Muscle of leg (tissue), 11 donors: ENCODE data around the gene TPD52L2. TPM values are rescaled to one million over a fixed set of nuclear protein-coding genes. Genes with fewer than 3 reads are reported as not detected.

Experiments
- DNase-seq: peaks from one replicate; pipeline ENCODE4 v3.0.0; 2013
- H3K27ac ChIP-seq: one replicate; pipeline ENCODE4 v1.5.1; 2013; ENCODE audit warnings: mild to moderate bottlenecking, low read length, control low read depth
- H3K27me3 ChIP-seq: one replicate; pipeline ENCODE4 v1.6.1; 2013; ENCODE audit warnings: low read length; ENCODE audit not compliant: control insufficient read depth, insufficient read depth
- H3K36me3 ChIP-seq: one replicate; pipeline ENCODE4 v1.6.1; 2013; ENCODE audit warnings: low read length; ENCODE audit not compliant: control insufficient read depth, insufficient read depth
- H3K4me1 ChIP-seq: one replicate; pipeline ENCODE4 v1.6.1; 2013; ENCODE audit warnings: low read length; ENCODE audit not compliant: control insufficient read depth, insufficient read depth
- H3K4me3 ChIP-seq: one replicate; pipeline ENCODE4 v1.5.1; 2013; ENCODE audit warnings: low read length, control low read depth
- H3K9me3 ChIP-seq: replicated peaks from 2 replicates; pipeline ENCODE4 v1.6.1; 2013; ENCODE audit warnings: low read depth, low read length; ENCODE audit not compliant: control insufficient read depth
- WGBS: methylation state at CpG from one replicate; pipeline ENCODE4 v1.1.5; 2013; ENCODE audit warnings: missing lambda C conversion rate; ENCODE audit not compliant: insufficient coverage; 5-methylcytosine and 5-hydroxymethylcytosine counted together
- polyA plus RNA-seq, 8 donors: library from polyadenylated mRNA; unstranded; fragments of 120-200 nt; gene quantifications; one replicate each; pipeline versions ENCODE4 v1.2.1 to v1.2.3, GENCODE V29; 2013; ENCODE audit warnings: inconsistent platforms in 1 of 8, low replicate concordance in 1 of 8; ENCODE audit not compliant: insufficient read length in 8 of 8, insufficient read depth in 1 of 8
- total RNA-seq: library from RNA; stranded (reverse); fragments of 120-200 nt; gene quantifications from one replicate; pipeline ENCODE4 v1.2.4, GENCODE V29; 2013

Gene TPD52L2
- total and polyA plus RNA-seq, 9 donors, result 48.9 to 86.7 (median 79.3) TPM

GRCh38 chr20:63889241-63890200 lies 24.5 kb downstream of the TPD52L2 start:
- 89% methylated on average over 20 of the region's 25 CpGs for WGBS
- Histone ChIP-seq H3K9me3 (no peaks in the 10 kb centered on the region), H3K27me3 (no peaks in the 10 kb centered on the region), H3K4me3 (no peak overlapping the region), H3K36me3 (peaks cover 68% of the 10 kb centered on the region), H3K4me1 (peaks cover 19% of the 10 kb centered on the region), H3K27ac (no peak overlapping the region)
- DNase-seq, result no peak

- Histone ChIP-seq H3K4me3 (no peak overlapping the region), H3K27me3 (no peaks in the 10 kb centered on the region), H3K27ac (no peak overlapping the region), H3K9me3 (no peaks in the 10 kb centered on the region), H3K36me3 (peaks cover 62% of the 10 kb centered on the region), H3K4me1 (peaks cover 14% of the 10 kb centered on the region)
- 83% methylated on average over 3 of the region's 7 CpGs for WGBS
- no peak for DNase-seq
Observed at GRCh38 chr20:63890201-63890576, 25.1 kb downstream of the TPD52L2 start.

- Histone ChIP-seq H3K36me3 (peaks cover 57% of the 10 kb centered on the region), H3K4me1 (peaks cover 10% of the 10 kb centered on the region), H3K4me3 (no peak overlapping the region), H3K27ac (no peak overlapping the region), H3K27me3 (no peaks in the 10 kb centered on the region), H3K9me3 (no peaks in the 10 kb centered on the region)
- 86% methylated on average over 4 of the region's 7 CpGs for WGBS
- no peak for DNase-seq
Observed at GRCh38 chr20:63890616-63891015, 25.5 kb downstream of the TPD52L2 start.

GRCh38 chr20:63891061-63892002 lies 26.3 kb downstream of the TPD52L2 start:
- WGBS, result 86% methylated on average over 22 of the region's 29 CpGs
- Histone ChIP-seq H3K4me3 (no peak overlapping the region), H3K4me1 (peaks cover 10% of the 10 kb centered on the region), H3K36me3 (peaks cover 51% of the 10 kb centered on the region), H3K27ac (no peak overlapping the region), H3K27me3 (no peaks in the 10 kb centered on the region), H3K9me3 (no peaks in the 10 kb centered on the region)
- DNase-seq, result no peak

- H3K36me3 ChIP-seq, result peaks cover 43% of the 10 kb centered on the region
- H3K9me3 ChIP-seq, result no peaks in the 10 kb centered on the region
- H3K4me1 ChIP-seq, result peaks cover 17% of the 10 kb centered on the region
- no peak overlapping the region for H3K27ac ChIP-seq
- WGBS, result 83% methylated on average over 4 of the region's 7 CpGs
- H3K4me3 ChIP-seq, result no peak overlapping the region
- no peak for DNase-seq
- no peaks in the 10 kb centered on the region for H3K27me3 ChIP-seq
Observed at GRCh38 chr20:63892402-63892801, 27.3 kb downstream of the TPD52L2 start.

- 24% methylated on average over 6 of the region's 6 CpGs for WGBS
Observed at GRCh38 chr20:63893999-63894357, 28.9 kb downstream of the TPD52L2 start.

GRCh38 chr20:63894358-63895201 lies 29.5 kb downstream of the TPD52L2 start, which contains the start of gene DNAJC5:
TSS of gene DNAJC5 (plus strand) at chr20:63895126. CDS start at chr20:63928346, 33,220 bp downstream.
- Histone ChIP-seq H3K27ac (peak within 1 kb of the TSS; percentile 84), H3K27me3 (no peaks in the 10 kb centered on the region), H3K4me1 (peaks cover 22% of the 10 kb centered on the region), H3K36me3 (peaks cover 28% of the 10 kb centered on the region), H3K4me3 (peak within 1 kb of the TSS; percentile 57), H3K9me3 (no peaks in the 10 kb centered on the region)
- peak; percentile 97 for DNase-seq
- WGBS, result under 1% methylated on average over 77 of the region's 82 CpGs

More at GRCh38 chr20:63893999-63894357, 28.9 kb downstream of the TPD52L2 start:
- no peaks in the 10 kb centered on the region for H3K9me3 ChIP-seq
- peak overlapping the region; percentile 76 for H3K27ac ChIP-seq
- peaks cover 22% of the 10 kb centered on the region for H3K4me1 ChIP-seq
- H3K4me3 ChIP-seq, result peak overlapping the region; percentile 57
- no peaks in the 10 kb centered on the region for H3K27me3 ChIP-seq
- H3K36me3 ChIP-seq, result peaks cover 34% of the 10 kb centered on the region
- DNase-seq, result peak; percentile 18

GRCh38 chr20:63895202-63895951 lies 30.3 kb downstream of the TPD52L2 start:
- DNase-seq, result no peak
- 0% methylated on average over 45 of the region's 87 CpGs for WGBS
- H3K27ac ChIP-seq, result peak overlapping the region; percentile 84
- H3K27me3 ChIP-seq, result no peaks in the 10 kb centered on the region
- peak overlapping the region; percentile 53 for H3K4me3 ChIP-seq
- peaks cover 20% of the 10 kb centered on the region for H3K36me3 ChIP-seq
- H3K4me1 ChIP-seq, result peaks cover 22% of the 10 kb centered on the region
- no peaks in the 10 kb centered on the region for H3K9me3 ChIP-seq

- Histone ChIP-seq H3K36me3 (peaks cover 14% of the 10 kb centered on the region), H3K9me3 (no peaks in the 10 kb centered on the region), H3K4me3 (peak overlapping the region; percentile 53), H3K4me1 (peaks cover 22% of the 10 kb centered on the region), H3K27ac (peak overlapping the region; percentile 84), H3K27me3 (no peaks in the 10 kb centered on the region)
- no peak for DNase-seq
- WGBS, result 0% methylated on average over 2 of the region's 5 CpGs
Observed at GRCh38 chr20:63895952-63896263, 30.8 kb downstream of the TPD52L2 start.
